GM18861 (cell line): ENCODE results near the gene CUL3.
"Not testable (repeated sequence)": the region's sequence is repeated elsewhere in the genome, so short reads cannot be mapped to it uniquely, and the experiment has no call there.

Experiments used
- ATAC-seq: cut with Tn5 transposase; IDR thresholded peaks from one replicate; pipeline ENCODE4 v1.9.1; 2021; ENCODE audit not compliant: unreplicated experiment

CUL3 gene

GRCh38 chr2:224485081-224486014, 99.8 kb downstream of the CUL3 start:
- ATAC-seq: not testable (repeated sequence)

GRCh38 chr2:224479826-224480225, 105.3 kb downstream of the CUL3 start:
- ATAC-seq: no peak

- no peak for ATAC-seq
These were observed 112.3 kb downstream of the CUL3 start for GRCh38 chr2:224472827-224473226.

GRCh38 chr2:224472137-224472536, 113.0 kb downstream of the CUL3 start:
- no peak for ATAC-seq

- no peak for ATAC-seq
These were observed 115.7 kb downstream of the CUL3 start for GRCh38 chr2:224469374-224469964.

- ATAC-seq: no peak
These were observed 118.8 kb downstream of the CUL3 start for GRCh38 chr2:224466304-224466895.

GRCh38 chr2:224461391-224461790, 123.8 kb downstream of the CUL3 start:
- no peak for ATAC-seq

GRCh38 chr2:224457408-224458096, 127.6 kb downstream of the CUL3 start:
- no peak for ATAC-seq

- no peak for ATAC-seq
These were observed 131.3 kb downstream of the CUL3 start for GRCh38 chr2:224453892-224454291.

- no peak for ATAC-seq
These were observed 135.7 kb downstream of the CUL3 start for GRCh38 chr2:224449212-224450147.

- no peak for ATAC-seq
These were observed 136.9 kb downstream of the CUL3 start for GRCh38 chr2:224448236-224448635.

GRCh38 chr2:224444783-224445182, 140.4 kb downstream of the CUL3 start:
- ATAC-seq: no peak

- ATAC-seq: no peak
These were observed 141.1 kb downstream of the CUL3 start for GRCh38 chr2:224444021-224444420.

- no peak for ATAC-seq
These were observed 142.8 kb downstream of the CUL3 start for GRCh38 chr2:224442071-224442967.

- no peak for ATAC-seq
These were observed 144.2 kb downstream of the CUL3 start for GRCh38 chr2:224440988-224441387.

- ATAC-seq: no peak
These were observed 146.4 kb downstream of the CUL3 start for GRCh38 chr2:224438726-224439125.

- ATAC-seq: no peak
These were observed 148.5 kb downstream of the CUL3 start for GRCh38 chr2:224436634-224437033.

GRCh38 chr2:224434618-224435017, 150.5 kb downstream of the CUL3 start:
- ATAC-seq: no peak

GRCh38 chr2:224433442-224433841, 151.7 kb downstream of the CUL3 start:
- ATAC-seq: no peak
